Progenitor cell of endocrine pancreas (in vitro differentiated cells): ENCODE data around the gene HABP4. TPM values are rescaled to one million over a fixed set of nuclear protein-coding genes. Genes with fewer than 3 reads are reported as not detected.

Experiments
- DNase-seq: peaks from one replicate; pipeline ENCODE4 v3.0.0; 2021; ENCODE audit warnings: low spot score; ENCODE audit not compliant: unreplicated experiment
- H3K27ac Mint-ChIP-seq: 2 replicates; pipeline ENCODE4 v1.8.0; 2021; ENCODE audit warnings: mild to moderate bottlenecking, moderate library complexity, mixed read lengths
- H3K27me3 Mint-ChIP-seq: 2 replicates; pipeline ENCODE4 v1.8.0; 2021; ENCODE audit warnings: mixed read lengths
- H3K36me3 Mint-ChIP-seq: 2 replicates; pipeline ENCODE4 v1.8.0; 2022; ENCODE audit warnings: mixed read lengths; ENCODE audit not compliant: insufficient read depth
- H3K4me1 Mint-ChIP-seq: 2 replicates; pipeline ENCODE4 v1.8.0; 2021; ENCODE audit warnings: low read depth, mixed read lengths
- H3K4me3 Mint-ChIP-seq: 2 replicates; pipeline ENCODE4 v1.8.0; 2021; ENCODE audit warnings: low read depth, mild to moderate bottlenecking, moderate library complexity, mixed read lengths
- H3K9me3 Mint-ChIP-seq: 2 replicates; pipeline ENCODE4 v1.8.0; 2021; ENCODE audit warnings: low read depth, mixed read lengths
- total RNA-seq: library from RNA; stranded (reverse); gene quantifications from 2 replicates; pipeline ENCODE4 v1.2.1, GENCODE V29; 2021
- TF ChIP-seq, protein P1 (sequence below): fragments of 200-600 bp; sonication (generic); IDR thresholded peaks from one replicate; pipeline ENCODE4 v1.5.0; 2021; ENCODE audit warnings: antibody characterized with exemption, mild to moderate bottlenecking; ENCODE audit not compliant: unreplicated experiment

HABP4 gene
- total RNA-seq, 1 donor from 2014 or later: 15.5 TPM

GRCh38 chr9:96425500-96426169 is 24.3 kb upstream of the HABP4 start:
- TF ChIP-seq, protein P1, sequence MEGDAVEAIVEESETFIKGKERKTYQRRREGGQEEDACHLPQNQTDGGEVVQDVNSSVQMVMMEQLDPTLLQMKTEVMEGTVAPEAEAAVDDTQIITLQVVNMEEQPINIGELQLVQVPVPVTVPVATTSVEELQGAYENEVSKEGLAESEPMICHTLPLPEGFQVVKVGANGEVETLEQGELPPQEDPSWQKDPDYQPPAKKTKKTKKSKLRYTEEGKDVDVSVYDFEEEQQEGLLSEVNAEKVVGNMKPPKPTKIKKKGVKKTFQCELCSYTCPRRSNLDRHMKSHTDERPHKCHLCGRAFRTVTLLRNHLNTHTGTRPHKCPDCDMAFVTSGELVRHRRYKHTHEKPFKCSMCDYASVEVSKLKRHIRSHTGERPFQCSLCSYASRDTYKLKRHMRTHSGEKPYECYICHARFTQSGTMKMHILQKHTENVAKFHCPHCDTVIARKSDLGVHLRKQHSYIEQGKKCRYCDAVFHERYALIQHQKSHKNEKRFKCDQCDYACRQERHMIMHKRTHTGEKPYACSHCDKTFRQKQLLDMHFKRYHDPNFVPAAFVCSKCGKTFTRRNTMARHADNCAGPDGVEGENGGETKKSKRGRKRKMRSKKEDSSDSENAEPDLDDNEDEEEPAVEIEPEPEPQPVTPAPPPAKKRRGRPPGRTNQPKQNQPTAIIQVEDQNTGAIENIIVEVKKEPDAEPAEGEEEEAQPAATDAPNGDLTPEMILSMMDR: no peak
- H3K27ac Mint-ChIP-seq: no peak overlapping the region
- no peaks in the 10 kb centered on the region for H3K9me3 Mint-ChIP-seq
- DNase-seq: no peak
- no peaks in the 10 kb centered on the region for H3K27me3 Mint-ChIP-seq
- H3K4me1 Mint-ChIP-seq: peaks cover 7% of the 10 kb centered on the region
- no peaks in the 10 kb centered on the region for H3K36me3 Mint-ChIP-seq
- H3K4me3 Mint-ChIP-seq: no peak overlapping the region

GRCh38 chr9:96429732-96430131 is 20.2 kb upstream of the HABP4 start:
- no peaks in the 10 kb centered on the region for H3K27me3 Mint-ChIP-seq
- H3K4me1 Mint-ChIP-seq: no peaks in the 10 kb centered on the region
- no peak overlapping the region for H3K27ac Mint-ChIP-seq
- H3K4me3 Mint-ChIP-seq: no peak overlapping the region
- peaks cover 1% of the 10 kb centered on the region for H3K36me3 Mint-ChIP-seq
- TF ChIP-seq, protein P1: no peak
- H3K9me3 Mint-ChIP-seq: no peaks in the 10 kb centered on the region
- DNase-seq: no peak

DNA sequence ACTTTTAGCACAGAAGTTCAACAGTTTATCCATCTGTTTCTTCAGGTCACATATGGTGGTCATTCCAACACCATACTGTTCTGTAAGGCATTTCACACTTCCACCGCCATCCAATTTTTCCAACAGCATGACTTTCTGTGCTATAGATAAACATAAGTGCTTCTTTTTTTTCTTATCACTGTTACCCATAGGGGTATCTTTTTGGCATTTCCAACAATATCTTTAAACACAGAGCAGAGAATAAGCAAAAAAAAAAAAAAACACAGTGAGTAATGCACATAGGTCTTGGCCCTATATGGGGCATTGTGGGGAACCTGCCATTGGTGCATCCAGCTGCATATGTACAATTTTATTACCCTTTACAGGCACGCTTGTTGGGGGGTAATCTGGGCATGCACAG is 19.6 kb upstream of the HABP4 start:
- peaks cover 1% of the 10 kb centered on the region for H3K36me3 Mint-ChIP-seq
- no peak for DNase-seq
- TF ChIP-seq, protein P1: no peak
- H3K27ac Mint-ChIP-seq: no peak overlapping the region
- no peaks in the 10 kb centered on the region for H3K27me3 Mint-ChIP-seq
- no peak overlapping the region for H3K4me3 Mint-ChIP-seq
- no peaks in the 10 kb centered on the region for H3K4me1 Mint-ChIP-seq
- H3K9me3 Mint-ChIP-seq: no peaks in the 10 kb centered on the region

- no peaks in the 10 kb centered on the region for H3K4me1 Mint-ChIP-seq
- H3K9me3 Mint-ChIP-seq: no peaks in the 10 kb centered on the region
- H3K27ac Mint-ChIP-seq: no peak overlapping the region
- DNase-seq: no peak
- no peak overlapping the region for H3K4me3 Mint-ChIP-seq
- no peaks in the 10 kb centered on the region for H3K27me3 Mint-ChIP-seq
- H3K36me3 Mint-ChIP-seq: peaks cover 1% of the 10 kb centered on the region
- TF ChIP-seq, protein P1: no peak
These were observed 14.6 kb upstream of the HABP4 start for GRCh38 chr9:96435345-96435744.

GRCh38 chr9:96436063-96436455 is 13.9 kb upstream of the HABP4 start:
- Mint-ChIP-seq H3K4me1 (no peaks in the 10 kb centered on the region), H3K27me3 (no peaks in the 10 kb centered on the region), H3K36me3 (peaks cover 1% of the 10 kb centered on the region), H3K9me3 (no peaks in the 10 kb centered on the region), H3K27ac (no peak overlapping the region), H3K4me3 (no peak overlapping the region)
- TF ChIP-seq, protein P1: no peak
- DNase-seq: no peak
